ENCODE measurements around the gene TERT.

The TERT gene

DNA sequence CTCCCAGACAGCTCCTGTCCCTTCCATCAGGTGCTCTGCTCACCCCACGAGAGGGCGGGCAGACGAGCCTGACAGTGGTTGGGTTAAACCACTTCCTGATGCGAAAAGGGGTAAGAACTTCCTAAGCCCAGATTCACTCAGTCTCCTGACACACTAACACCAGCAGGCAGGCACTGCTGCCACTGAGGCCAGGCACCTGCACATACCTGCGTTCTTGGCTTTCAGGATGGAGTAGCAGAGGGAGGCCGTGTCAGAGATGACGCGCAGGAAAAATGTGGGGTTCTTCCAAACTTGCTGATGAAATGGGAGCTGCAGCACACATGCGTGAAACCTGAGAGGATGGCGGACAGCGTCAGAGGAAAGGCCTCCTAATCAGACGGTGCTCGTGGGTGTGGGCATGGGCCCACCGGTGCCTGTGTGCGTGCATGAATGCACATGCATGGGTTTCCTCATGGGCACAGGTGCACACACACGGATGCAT is 39.7 kb downstream of the TERT start:
- peak; percentile 69 for DNase-seq

DNA sequence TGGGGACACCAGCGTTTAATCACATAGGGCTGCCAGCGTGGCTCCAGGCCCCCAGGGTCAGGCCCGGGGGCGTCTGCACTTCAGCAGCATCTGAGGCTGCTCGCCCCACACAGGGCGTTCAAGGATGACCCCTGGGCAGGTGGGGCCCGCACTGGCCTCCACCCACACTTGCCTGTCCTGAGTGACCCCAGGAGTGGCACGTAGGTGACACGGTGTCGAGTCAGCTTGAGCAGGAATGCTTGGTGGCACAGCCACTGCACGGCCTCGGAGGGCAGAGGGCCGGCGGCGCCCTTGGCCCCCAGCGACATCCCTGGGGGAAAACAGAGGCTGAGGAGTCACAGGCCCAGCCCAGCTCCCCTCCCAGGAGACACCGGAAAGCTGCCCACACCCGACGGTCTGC is 40.7 kb downstream of the TERT start:
- DNase-seq: no peak

DNA sequence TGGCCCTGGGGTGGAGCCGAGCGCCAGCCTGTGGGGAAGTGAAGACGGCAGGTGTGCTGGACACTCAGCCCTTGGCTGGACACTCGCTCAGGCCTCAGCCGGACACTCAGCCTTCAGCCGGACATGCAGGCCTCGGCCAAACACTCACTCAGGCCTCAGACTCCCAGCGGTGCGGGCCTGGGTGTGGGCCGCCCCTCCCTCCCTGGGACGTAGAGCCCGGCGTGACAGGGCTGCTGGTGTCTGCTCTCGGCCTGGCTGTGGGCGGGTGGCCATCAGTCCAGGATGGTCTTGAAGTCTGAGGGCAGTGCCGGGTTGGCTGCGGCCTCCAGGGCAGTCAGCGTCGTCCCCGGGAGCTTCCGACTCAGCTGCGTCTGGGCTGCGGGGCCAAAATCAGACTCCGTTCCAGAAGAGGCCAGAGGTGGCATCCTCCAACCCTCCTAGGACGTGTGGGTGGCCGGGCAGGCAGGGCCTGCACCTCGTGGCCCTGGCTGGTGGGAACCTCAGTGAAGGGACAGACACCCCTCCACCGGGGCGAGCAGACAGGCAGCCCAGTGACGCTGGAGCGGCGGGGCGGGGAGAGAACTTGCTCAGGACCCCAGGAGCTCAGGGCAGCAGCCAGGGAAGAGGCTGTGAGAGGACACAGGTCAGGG is 41.3 kb downstream of the TERT start:
- DNase-seq: no peak

DNA sequence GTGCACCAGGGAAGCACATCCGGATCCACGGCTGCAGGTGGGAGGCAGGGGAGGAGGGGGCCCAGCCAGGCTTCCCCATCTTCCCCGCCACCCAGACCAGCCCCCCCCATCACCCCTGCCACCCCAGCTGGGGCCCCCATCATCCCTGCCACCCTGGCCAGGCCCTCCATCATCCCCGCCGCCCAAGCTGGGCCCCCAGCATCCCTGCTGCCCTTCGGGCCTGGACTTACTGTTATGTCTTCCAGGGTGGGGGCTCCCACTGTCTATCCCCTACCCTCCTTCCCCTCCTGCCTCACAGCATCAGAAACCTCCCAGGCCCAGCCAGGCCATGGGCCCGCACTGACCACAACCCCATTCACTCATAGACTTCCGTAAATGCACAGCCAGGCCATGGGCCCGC is 42.2 kb downstream of the TERT start:
- DNase-seq: no peak

DNA sequence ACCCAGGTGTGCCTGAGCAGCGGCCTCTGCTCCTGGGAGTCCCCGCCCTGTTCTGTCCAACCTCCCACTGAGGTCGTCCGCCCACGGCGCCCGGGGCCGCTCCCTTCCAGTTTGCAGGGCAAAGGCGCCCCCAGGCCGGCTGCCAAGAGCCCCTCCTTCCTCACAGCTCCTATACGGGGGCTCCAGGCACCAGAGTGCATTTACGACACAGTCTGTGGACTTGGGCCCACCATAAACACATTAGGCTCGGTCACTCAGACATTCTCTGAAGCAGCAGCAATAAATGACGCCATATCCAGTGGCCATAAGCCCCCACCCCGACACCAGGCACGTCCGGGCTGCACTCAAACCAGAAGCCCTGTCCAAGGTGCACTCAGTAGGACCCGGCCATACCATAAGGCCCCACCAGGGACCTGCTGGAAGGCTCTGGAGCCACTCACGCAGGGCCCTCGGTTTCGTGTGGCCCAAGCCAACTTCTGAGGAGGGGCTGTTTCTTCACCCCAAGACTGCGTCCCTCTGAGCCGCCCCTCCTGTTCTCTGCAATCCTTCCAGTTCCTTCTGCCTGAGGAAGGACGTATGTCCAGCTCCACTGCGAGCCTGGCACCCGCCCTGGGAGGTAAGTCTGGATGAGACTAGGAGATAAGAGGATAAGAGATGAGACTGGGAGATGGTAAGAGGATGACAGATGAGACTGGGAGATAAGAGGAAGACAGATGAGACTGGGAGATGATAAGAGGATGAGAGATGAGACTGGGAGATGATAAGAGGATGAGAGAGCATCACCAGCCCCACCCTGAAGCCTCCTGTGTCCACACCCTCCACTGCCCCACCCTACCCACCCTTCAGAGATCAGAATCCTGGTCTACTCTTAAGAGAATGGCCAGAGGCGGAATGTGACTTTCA is 42.9 kb downstream of the TERT start:
- DNase-seq: no peak

DNA sequence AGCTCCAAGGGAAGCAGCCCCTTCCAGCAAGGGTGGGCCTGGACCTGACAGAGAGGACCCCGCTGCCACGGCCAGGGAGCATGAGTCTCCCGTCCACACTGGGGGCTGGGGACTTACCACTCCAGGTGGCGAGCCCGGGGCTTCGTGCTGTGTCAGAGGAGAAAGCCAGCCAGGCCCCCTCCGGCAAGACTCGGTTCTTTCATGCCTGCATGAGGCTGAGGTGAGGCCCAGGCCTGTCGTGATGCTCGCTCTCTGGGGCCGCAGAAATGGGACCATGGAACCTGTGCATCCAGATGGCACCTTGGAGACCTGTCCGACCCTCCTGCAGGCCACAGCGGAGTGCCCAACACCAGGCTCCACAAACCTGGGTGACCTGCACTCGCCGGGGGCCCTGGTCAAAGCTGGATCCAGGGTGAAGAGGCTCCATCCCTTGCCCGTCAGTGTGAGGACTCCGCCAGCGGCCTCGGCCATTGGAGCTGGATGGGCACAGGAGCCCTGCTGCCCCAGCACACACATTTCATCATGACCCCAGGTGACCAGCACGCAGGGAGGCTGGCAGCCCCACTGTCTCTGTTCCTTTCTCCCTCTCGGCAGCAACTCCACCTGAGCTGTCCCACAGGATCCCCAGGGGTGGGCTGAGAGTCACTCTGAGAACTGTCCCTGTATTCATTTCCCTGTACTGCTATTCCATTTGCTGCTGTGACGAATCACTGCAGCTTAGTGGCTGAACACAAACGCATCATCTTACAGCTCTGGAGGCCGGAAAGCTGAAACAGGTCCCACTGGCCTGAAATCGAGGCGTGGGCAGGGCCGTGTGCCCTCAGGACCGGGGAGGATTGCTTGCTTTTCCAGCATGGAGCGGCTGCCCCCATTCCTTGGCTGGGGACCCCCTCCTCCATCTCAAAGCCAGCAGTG is 45.2 kb downstream of the TERT start:
- DNase-seq: no peak

DNA sequence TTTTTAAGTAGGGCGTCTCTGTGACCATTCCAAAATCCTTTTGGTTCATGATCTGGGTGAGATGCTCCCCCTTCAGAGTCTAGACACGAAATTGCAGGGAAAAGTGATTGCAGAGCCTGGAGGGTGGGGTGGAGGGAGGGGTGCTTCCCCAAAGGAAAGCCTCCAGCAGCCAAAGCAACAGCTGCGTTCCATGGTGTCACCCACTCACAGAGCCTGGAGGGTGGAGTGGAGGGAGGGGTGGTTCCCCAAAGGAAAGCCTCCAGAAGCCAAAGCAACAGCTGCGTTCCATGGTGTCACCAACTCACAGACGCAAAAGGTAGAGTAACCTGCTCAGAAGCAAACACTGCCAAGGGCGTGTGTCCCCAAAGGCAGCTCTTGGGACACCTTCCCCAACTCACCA is 47.1 kb downstream of the TERT start:
- no peak for DNase-seq

DNA sequence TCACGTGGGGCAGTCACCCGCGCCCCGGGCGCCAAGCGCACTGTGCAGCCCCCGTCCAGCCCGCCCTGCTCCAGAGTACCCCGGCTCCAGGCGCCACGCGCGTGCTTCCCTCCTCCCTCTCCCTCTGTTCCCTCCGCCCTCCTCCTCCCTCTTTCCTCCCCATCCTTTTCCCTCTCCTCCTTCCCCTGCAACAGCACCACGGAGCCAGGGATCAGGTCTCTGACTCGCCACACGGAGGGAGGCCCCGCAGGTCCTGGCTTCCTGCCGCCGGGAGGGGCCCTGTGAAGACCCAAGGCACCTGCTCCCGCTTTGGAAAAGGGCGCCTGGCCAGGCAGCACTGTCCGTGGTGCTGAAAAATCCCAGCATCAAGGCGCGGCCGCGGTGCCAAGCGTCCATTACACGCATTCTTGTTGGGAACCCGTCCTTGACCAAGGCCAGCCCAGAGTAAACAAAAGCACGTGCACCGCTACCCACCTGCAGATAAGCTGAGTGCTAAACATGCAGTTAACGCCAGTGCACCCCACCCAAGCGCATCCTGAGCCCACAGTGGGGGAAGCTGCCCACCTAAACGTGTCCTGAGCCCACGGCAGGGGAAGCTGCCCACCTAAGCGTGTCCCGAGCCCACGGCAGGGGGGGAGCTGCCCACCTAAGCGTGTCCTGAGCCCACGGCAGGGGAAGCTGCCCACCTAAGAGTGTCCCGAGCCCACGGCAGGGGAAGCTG is 48.0 kb downstream of the TERT start:
- peak; percentile 22 for DNase-seq

DNA sequence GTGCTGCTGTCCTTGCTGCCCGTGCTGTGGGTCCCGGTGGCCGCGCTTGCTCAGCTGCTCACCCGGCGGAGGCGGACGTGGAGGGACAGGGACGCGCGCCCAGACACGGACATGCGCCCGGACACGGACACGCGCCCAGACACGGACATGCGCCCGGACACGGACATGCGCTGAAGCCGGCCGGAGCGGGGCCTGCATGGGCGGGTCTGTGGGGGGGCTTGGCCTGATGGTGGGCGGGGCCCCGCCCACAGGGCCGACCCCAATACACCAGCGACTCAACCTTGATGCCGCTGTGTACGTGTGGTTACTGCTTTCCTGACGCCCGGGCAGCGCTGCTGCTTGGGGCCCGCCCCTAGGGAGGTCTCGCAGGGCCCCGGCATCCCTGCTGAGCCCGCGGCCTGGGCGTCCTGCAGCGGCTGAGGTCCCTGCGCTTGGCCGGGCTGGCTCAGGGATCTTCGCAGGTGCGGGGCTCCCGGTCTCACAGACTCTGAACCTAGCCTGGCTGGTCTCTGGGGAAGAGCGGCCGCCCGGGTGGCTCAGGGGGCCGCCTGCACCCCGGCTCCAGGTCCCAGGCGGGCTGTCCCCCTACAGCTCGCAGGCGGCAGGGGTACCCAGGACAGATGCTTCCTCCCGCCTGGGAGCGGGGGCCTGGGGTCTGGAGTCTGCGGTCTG is 48.8 kb downstream of the TERT start:
- no peak for DNase-seq

DNA sequence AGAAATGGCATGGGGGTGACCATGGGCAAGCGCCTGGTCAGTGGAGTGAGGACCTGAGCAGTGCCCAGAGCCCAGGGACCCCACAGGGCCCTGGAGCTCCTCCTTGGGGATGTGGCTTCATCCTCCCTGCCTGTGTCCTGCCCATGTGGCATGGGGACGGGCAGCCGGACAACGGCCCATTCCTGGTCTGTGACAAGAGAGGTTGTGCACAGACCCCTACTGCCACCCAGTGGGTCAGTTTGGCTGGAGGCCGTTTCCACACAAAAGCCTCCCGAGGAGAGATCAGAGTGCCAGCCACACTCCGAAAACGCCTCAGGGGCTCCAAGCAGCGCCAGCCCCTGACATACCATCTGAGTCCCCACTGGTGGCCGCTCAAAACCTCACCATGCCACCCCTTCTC is 49.9 kb downstream of the TERT start:
- no peak for DNase-seq

DNA sequence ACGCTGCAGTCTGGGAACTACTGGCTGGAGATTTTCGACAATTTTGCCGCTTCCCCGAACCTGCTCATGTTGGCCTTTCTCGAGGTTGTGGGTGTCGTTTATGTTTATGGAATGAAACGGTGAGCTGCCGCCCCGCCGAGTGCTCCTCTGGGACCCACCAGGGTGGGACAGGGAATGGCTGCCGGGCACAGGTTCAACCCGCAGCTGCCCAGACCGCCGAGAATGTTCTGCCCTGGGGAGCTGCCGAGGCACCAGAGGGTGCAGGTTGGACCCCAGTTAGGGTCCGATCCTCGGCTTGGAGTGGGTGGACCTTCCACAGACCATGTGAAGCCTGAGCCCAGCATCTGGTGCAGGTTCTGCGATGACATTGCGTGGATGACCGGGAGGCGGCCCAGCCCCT is 50.6 kb downstream of the TERT start:
- DNase-seq: no peak

DNA sequence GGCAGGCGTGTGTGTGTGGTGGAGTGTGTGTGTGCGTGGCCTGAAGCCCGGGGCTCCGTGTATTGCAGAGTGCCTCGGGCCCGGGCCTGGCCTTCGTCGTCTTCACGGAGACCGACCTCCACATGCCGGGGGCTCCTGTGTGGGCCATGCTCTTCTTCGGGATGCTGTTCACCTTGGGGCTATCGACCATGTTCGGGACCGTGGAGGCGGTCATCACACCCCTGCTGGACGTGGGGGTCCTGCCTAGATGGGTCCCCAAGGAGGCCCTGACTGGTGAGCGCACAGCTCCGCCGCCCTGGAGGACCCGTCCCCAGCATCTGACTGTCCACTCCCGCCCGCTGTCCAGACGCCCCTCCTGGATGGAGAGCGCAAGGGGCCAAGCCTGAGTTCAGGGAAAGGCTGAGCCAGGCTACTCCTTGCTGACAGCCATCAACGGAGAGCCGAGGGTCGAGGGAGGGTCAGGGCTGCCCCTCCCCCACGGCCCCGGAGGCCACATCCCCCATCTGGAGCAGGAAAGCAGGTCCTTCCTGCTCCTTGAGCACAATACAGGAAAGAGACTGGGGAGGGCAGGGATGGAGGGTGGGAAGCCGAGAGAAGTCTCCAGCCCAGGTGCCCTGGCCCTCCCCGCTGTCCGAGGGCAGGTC is 51.3 kb downstream of the TERT start:
- DNase-seq: no peak

DNA sequence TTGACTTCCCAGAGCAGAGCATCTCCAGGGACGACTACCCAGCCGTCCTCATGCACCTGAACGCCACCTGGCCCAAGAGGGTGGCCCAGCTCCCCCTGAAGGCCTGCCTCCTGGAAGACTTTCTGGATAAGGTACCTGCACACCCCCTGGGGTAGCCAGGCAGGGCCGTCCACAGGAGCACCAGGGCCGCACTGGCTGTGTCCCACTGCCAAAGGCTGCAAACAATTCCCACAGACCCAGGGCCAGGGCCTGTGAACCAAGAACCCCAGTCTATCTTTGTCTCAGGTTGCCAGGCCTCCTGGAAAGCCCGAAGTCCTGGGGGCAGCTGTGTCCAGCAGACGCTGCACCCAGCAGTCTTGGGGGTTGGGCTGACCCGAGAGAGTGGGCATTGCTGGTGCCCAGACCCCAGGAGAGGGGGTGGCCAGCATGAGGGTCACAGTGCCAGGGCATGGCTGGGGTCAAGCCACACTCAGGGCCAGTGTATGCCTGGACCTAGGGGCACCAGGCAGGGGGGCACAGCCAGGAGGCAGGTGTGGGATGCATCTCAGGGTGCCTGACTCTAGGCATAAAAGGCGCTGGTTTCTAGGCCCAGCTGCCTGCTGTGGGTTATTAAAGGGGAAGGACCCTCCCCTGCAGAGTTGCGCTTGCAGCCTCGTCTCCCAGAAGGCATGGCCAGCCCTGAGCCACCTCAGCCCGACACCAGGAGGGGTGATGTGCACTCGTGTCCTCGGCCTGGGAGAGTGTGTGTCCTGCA is 52.0 kb downstream of the TERT start:
- no peak for DNase-seq

DNA sequence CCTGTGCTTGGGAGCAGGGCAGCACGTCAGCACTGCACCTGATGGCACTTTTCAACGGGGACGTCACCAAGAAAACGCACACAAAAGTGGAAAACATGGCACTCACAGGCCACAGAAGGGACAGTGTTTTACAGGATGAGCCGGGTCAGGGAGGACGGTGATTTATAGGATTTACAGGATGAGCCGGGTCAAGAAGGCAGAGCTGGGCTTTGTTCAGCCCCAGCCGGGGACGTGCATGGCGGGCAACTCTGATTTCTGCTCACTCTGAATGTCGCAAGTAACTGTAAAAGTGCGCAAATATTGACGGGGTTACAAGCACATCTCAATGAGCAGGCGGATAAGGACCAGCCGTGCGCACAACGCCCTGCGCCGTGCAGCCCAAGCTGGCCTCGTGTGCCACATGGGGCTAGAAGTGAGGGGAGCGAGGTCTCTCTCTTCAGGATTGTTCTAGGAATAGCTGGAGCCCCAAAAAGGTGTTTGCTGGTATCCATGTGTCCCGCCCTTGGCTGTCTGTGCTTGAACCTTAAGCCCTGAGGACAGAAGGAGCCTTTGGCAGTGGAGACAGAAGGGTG is 53.3 kb downstream of the TERT start:
- DNase-seq: no peak

DNA sequence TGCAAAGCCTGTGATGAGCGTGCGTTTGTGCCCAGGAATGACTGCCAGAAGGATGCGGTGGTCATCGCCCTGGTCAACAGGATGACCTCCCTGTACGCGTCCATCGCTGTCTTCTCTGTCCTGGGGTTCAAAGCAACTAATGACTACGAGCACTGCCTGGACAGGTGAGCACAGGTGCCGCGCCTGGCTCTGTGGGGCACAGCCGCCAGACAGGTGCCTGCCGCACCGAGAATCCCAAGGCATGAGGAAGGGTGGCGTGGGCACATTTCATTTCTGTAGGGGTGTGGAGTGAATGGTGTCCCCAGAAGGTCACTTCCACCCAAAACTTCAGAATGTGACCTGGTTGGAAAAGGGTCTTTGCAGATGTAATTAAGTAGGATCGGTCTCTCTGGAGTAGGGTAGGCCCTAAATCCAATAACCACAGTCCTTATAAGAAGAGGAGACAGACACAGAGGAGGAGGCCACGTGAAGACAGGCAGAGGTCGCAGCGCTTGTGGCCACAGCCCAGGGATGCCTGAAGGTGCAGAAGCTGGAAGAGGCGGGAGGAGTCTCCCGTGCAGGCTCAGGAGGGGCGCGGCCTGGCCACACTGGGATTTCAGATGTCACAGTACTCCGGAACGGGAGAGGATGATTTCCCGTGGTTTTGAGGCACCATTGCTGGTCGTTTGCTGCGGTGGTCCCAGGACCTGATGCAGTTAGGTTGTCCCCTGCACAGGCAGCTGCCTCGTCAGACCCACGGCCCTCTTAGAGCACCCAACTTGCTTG is 54.2 kb downstream of the TERT start:
- DNase-seq: no peak

DNA sequence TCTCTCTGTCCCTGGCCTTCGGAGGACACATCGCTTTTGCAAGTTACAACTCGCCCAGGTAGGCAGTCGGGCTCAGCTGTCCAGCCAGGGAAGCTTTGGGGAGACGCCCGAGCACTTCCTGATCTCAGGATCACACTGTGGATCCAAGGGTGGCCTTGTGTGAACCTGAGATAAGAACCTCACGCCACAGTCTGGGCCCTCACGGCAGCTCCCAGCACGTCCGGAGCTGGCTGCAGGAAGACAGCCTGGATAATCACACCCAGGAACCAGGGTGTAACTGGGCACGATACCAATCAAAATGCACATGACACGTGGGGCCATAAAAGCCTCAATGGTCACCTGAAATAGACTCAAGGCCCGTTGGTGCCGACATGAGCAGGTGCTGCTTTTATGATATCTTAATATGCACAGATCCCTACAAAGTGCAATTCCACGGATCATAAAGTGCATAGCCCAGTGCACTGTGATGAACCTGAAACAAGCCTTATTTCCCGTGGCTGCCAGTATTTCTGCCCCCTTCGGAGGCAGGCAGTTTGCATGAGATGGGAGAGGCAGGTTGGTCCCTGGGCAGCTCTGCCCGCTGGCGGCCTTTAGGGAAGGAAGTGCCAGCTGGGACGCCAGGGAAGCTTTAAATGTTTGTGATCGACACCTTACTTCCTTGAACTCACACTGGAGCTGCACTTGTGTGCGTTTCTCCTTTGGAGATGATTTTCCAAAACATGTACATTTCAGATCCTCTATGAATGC is 55.2 kb downstream of the TERT start:
- DNase-seq: no peak

DNA sequence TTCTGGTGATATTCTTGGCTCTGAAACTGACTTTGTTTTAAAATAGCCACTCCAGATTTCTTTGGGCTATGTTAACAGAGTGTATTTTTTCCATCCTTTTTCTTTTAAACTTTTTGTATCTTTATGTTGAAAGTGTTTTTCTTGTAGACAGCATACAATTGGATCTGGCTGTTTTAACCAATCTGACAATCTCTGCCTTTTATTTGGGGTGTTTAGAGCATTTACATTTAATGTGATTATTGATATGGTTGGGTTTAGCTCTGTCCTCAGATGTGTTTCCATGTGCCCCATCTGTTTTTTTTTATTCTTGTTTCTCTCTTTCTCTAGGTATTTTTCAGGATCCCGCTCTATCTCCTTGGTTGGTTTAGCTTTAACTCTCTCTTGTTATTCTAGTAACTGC is 59.0 kb downstream of the TERT start:
- DNase-seq: no peak

DNA sequence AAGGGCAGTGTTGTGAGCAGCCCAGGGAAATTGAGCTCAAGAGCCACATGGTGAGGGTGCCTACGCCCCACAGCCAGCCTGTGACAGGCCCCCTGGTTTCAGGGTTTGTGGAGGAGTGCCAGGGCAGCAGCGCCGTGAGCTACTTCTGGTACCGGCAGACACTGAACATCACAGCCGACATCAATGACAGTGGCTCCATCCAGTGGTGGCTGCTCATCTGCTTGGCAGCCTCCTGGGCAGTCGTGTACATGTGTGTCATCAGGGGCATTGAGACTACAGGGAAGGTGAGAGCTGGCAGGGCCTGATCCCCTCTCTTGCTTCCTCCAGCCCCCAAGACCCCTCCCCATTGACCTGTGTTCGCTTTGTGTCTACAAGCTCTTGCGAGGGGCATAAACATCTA is 59.5 kb downstream of the TERT start:
- DNase-seq: no peak

DNA sequence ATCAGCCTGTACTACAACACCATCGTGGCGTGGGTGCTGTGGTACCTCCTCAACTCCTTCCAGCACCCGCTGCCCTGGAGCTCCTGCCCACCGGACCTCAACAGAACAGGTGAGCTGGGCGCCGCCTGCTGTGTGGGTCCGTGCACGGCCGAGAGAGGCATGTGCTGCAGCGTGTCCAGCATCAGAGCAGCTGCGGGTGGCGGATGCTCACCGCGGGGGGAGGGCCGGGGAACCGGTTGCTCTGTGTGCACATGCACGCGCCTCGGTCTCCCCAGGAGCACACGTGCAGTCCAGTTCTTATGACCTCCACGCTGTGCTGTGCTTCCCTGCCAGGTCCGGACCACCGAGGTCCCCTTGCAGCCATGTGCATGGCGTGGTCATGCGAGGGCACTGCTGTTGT is 62.1 kb downstream of the TERT start:
- DNase-seq: no peak

All from CD4-positive, alpha-beta T cell treated with Interleukin-6 for 4 hours (primary cell).